GM12878 (cell line): Measurements from ENCODE around the gene GPR153. TPM values are rescaled to one million over a fixed set of nuclear protein-coding genes. Genes with fewer than 3 reads are reported as not detected.

Experiments
- ATAC-seq: fragments of 200-7000 bp; cut with Tn5 transposase; 3 replicates; pipeline ENCODE4 v1.9.1; 2020; ENCODE audit warnings: mild to moderate bottlenecking, moderate library complexity
- BruUV-seq: library from RNA; stranded (reverse); fragments of 400-500 nt; replicated peaks from 2 replicates; lab custom pipeline; 2021; lab: Mats Ljungman, UMichigan
- CTCF ChIA-PET: fragments of 300-600 bp; sonication (Branson Sonifier 250); formaldehyde crosslinking; extraction: SDS; loops from one replicate; lab custom pipeline; 2021; ENCODE audit warnings: inconsistent platforms; lab: Yijun Ruan, JAX
- POLR2A ChIA-PET: fragments of 350-600 bp; formaldehyde crosslinking; extraction: SDS; loops from one replicate; lab custom pipeline; 2021; ENCODE audit warnings: inconsistent platforms; lab: Charles Lee
- RAD21 ChIA-PET: fragments of 300-600 bp; sonication (Branson Sonifier 250); formaldehyde crosslinking; loops from one replicate; lab custom pipeline; 2023; ENCODE audit warnings: antibody characterized with exemption; ENCODE audit not compliant: unreplicated experiment; lab: Charles Lee
- SMC1A ChIA-PET: fragments of 300-600 bp; sonication (Branson Sonifier 250); formaldehyde crosslinking; loops from one replicate; lab custom pipeline; 2023; ENCODE audit not compliant: unreplicated experiment, uncharacterized antibody; lab: Charles Lee
- DNase-seq: peaks from one replicate; pipeline ENCODE4 v3.0.0-alpha.2; 2011; ENCODE audit warnings: low read depth, low spot score
- FAIRE-seq: peaks from 3 replicates; lab custom pipeline; 2011; peaks lifted over from hg19 to GRCh38; lab: Jason Lieb, UNC
- H2AFZ ChIP-seq: 2 replicates; pipeline ENCODE4 v1.6.0; 2011; ENCODE audit warnings: low read depth, low read length, control low read depth; ENCODE audit not compliant: control insufficient read depth
- H3K27ac ChIP-seq: 2 replicates; pipeline ENCODE4 v1.5.1; 2011; ENCODE audit warnings: control low read depth; ENCODE audit not compliant: control insufficient read depth, insufficient read depth
- H3K27me3 ChIP-seq, 2 experiments: replicated peaks in 1 of 2; 2 replicates each; pipeline versions ENCODE4 v1.6.0 to v1.6.1; 2011; ENCODE audit warnings: low read length in 1 of 2; ENCODE audit not compliant: control insufficient read depth in 2 of 2, insufficient read depth in 2 of 2
- H3K36me3 ChIP-seq, 2 experiments: 2 replicates each; pipeline ENCODE4 v1.5.1; 2011; ENCODE audit warnings: low read length in 1 of 2; ENCODE audit not compliant: control insufficient read depth in 2 of 2, insufficient read depth in 2 of 2
- H3K4me1 ChIP-seq: 2 replicates; pipeline ENCODE4 v1.6.1; 2011; ENCODE audit warnings: mild to moderate bottlenecking, low read length, moderate library complexity, mixed read lengths; ENCODE audit not compliant: control insufficient read depth, insufficient read depth
- H3K4me2 ChIP-seq: 2 replicates; pipeline ENCODE4 v1.6.0; 2011; ENCODE audit warnings: control low read depth; ENCODE audit not compliant: control insufficient read depth, insufficient read depth
- H3K4me3 ChIP-seq: fragments of 200-600 bp; sonication (generic); 2 replicates; pipeline ENCODE4 v1.5.1; 2016
- H3K79me2 ChIP-seq: 2 replicates; pipeline ENCODE4 v1.6.0; 2011; ENCODE audit warnings: low read length; ENCODE audit not compliant: control insufficient read depth, insufficient read depth
- H3K9ac ChIP-seq: 2 replicates; pipeline ENCODE4 v1.8.0; 2011; ENCODE audit warnings: low read length, control low read depth, mixed read lengths; ENCODE audit not compliant: control insufficient read depth, insufficient read depth
- H3K9me3 ChIP-seq: replicated peaks from 3 replicates; pipeline ENCODE4 v1.5.1; 2011; ENCODE audit warnings: mild to moderate bottlenecking, low read length; ENCODE audit not compliant: control insufficient read depth, insufficient read depth
- H4K20me1 ChIP-seq: 2 replicates; pipeline ENCODE4 v1.6.0; 2011; ENCODE audit not compliant: control insufficient read depth, insufficient read depth
- CEBPB ChIP-seq, 2 experiments: fragments of 150-350 bp in 1 of 2; IDR thresholded peaks; 2 replicates each; pipeline ENCODE4 v1.6.1; 2012 to 2014; ENCODE audit warnings: low read depth in 2 of 2, low read length in 2 of 2, borderline replicate concordance in 1 of 2, inconsistent platforms in 1 of 2
- CREB1 ChIP-seq: IDR thresholded peaks from 2 replicates; pipeline ENCODE4 v1.6.1; 2012; ENCODE audit warnings: low read depth, mild to moderate bottlenecking, inconsistent platforms
- ETV6 ChIP-seq, 2 experiments: fragments of 450-650 bp in 1 of 2; IDR thresholded peaks in 1 of 2; conservative IDR thresholded peaks in 1 of 2; 2 replicates each; pipeline ENCODE4 v1.6.1; 2014; ENCODE audit warnings: antibody characterized with exemption in 1 of 2, borderline replicate concordance in 1 of 2, low read depth in 1 of 2, mild to moderate bottlenecking in 1 of 2, moderate library complexity in 1 of 2
- KLF5 ChIP-seq: fragments of 450-650 bp; IDR thresholded peaks from 2 replicates; pipeline ENCODE4 v1.6.1; 2014; ENCODE audit warnings: mild to moderate bottlenecking; ENCODE audit not compliant: partially characterized antibody
- MXI1 ChIP-seq: fragments of 150-350 bp; IDR thresholded peaks from 2 replicates; pipeline ENCODE4 v1.6.1; 2011; ENCODE audit warnings: low read depth, mild to moderate bottlenecking, inconsistent platforms, low read length, improper control_type of control experiment
- NBN ChIP-seq: fragments of 450-650 bp; IDR thresholded peaks from 2 replicates; pipeline ENCODE4 v1.6.1; 2016
- SREBF2 ChIP-seq: IDR thresholded peaks from 2 replicates; pipeline ENCODE4 v1.6.1; 2012; ENCODE audit warnings: mild to moderate bottlenecking, low read length
- WGBS: methylation state at CpG from one replicate; pipeline ENCODE4 v1.1.6; 2016; ENCODE audit warnings: low lambda C conversion rate; ENCODE audit not compliant: insufficient replicate concordance, insufficient coverage; ENCODE audit errors: missing lambda C conversion rate; 5-methylcytosine and 5-hydroxymethylcytosine counted together
- in situ Hi-C: fragments of 300-500 bp; cut with MboI; formaldehyde crosslinking; loops from 9 replicates; pipeline ENCODE4 v1.14.3; 2018; ENCODE audit warnings: mixed read lengths
- intact Hi-C: fragments of 100-400 bp; cut with micrococcal nuclease; formaldehyde crosslinking; loops from one replicate; pipeline ENCODE4 v1.14.2; 2022; ENCODE audit not compliant: unreplicated experiment
- polyA plus RNA-seq, 11 experiments: library from polyadenylated mRNA; depleted of rRNA in 4 of 11; unstranded in 6 of 11; stranded (reverse) in 5 of 11; fragments of >200 nt; fragmentation: Nextera tagmentation in 4 of 11; fragmentation: Illumina TruSeq in 1 of 11; extraction: Ambion mirVana in 4 of 11; extraction: Trizol in 1 of 11; gene quantifications; 1 replicate in 1 of 11; 2 replicates in 10 of 11; pipeline versions ENCODE4 v1.2.1 to v1.2.3, GENCODE V29; 2011 to 2016; ENCODE audit warnings: inconsistent platforms in 2 of 11, missing spikeins in 2 of 11, low read depth in 1 of 11
- total RNA-seq, 4 experiments: library from RNA; depleted of rRNA in 3 of 4; stranded (reverse); fragments of >200 nt in 3 of 4; fragmentation: Illumina TruSeq in 1 of 4; extraction: Trizol in 1 of 4; gene quantifications; 2 replicates each; pipeline versions ENCODE4 v1.2.1 to v1.2.3, GENCODE V29; 2013 to 2021
- TF ChIP-seq, protein P1 (sequence below): fragments of 450-650 bp; IDR thresholded peaks from 2 replicates; pipeline ENCODE4 v1.6.1; 2018; ENCODE audit warnings: mild to moderate bottlenecking, low read depth, moderate library complexity; ENCODE audit not compliant: partially characterized antibody

The GPR153 gene
- total and polyA plus RNA-seq, 10 of the 15 experiments (the other 5 are each of a cell fraction or from before 2014, with no cell fraction given): 0.04 to 2.2 (median 0.54) TPM

DNA sequence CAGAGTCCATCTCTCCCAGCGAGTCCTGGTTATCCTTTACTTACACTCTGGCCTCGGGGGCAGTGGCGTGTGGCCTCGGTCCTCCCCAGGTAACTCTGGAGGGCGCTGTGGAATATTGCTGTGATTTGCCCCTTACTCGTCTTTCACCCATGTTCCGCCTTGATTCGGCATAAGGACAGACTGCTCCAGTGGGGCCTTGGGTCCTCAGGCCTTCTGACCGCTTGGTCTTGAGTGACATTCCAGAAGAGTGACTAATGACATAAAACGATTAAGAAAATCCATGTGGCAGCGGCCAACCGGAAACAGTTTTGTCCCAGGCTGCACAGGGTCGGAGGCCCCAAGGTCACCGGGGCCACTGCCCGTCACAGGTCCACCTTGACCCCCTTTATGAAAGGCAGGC, 36.2 kb downstream of the GPR153 start:
- DNase-seq: no peak
- H2AFZ ChIP-seq: no peak overlapping the region
- peaks cover 23 to 30% of the 10 kb centered on the region in 2 experiments for H3K36me3 ChIP-seq
- 94% methylated on average over 15 of the region's 15 CpGs for WGBS
- H3K4me2 ChIP-seq: no peak overlapping the region
- no peak overlapping the region for H3K4me3 ChIP-seq
- H4K20me1 ChIP-seq: no peaks in the 10 kb centered on the region
- SMC1A ChIA-PET: interaction anchor here (1.0 to 1.1 kb wide), 2 partner anchors 11 to 22 kb away, joined by 3 read pairs; no protein-coding TSS in a partner anchor
- CTCF ChIA-PET: interaction anchor here (0.6 to 1.4 kb wide), 3 partner anchors 11 to 19 kb away, joined by 3 read pairs; partner anchors contain the start of gene RNF207
- H3K79me2 ChIP-seq: no peaks in the 10 kb centered on the region
- FAIRE-seq: no peak
- in situ Hi-C loops: no loop called here
- intact Hi-C loops: no loop called here
- RAD21 ChIA-PET: no interaction called here
- H3K27ac ChIP-seq: no peak overlapping the region
- H3K9me3 ChIP-seq: no peaks in the 10 kb centered on the region
- no peak overlapping the region for H3K9ac ChIP-seq
- H3K4me1 ChIP-seq: no peaks in the 10 kb centered on the region
- ATAC-seq: no peak
- TF ChIP-seq SREBF2: no peak
- no peak for TF ChIP-seq KLF5
- TF ChIP-seq CREB1: no peak
- no peak for TF ChIP-seq NBN
- no peak for TF ChIP-seq ETV6 (conservative IDR thresholded peaks at IDR 0.05 in 1 of 2, IDR thresholded peaks at IDR 0.05 in 1 of 2; ENCODE audit: borderline replicate concordance in 1 of 2, low read depth in 1 of 2)
- TF ChIP-seq, protein P1, sequence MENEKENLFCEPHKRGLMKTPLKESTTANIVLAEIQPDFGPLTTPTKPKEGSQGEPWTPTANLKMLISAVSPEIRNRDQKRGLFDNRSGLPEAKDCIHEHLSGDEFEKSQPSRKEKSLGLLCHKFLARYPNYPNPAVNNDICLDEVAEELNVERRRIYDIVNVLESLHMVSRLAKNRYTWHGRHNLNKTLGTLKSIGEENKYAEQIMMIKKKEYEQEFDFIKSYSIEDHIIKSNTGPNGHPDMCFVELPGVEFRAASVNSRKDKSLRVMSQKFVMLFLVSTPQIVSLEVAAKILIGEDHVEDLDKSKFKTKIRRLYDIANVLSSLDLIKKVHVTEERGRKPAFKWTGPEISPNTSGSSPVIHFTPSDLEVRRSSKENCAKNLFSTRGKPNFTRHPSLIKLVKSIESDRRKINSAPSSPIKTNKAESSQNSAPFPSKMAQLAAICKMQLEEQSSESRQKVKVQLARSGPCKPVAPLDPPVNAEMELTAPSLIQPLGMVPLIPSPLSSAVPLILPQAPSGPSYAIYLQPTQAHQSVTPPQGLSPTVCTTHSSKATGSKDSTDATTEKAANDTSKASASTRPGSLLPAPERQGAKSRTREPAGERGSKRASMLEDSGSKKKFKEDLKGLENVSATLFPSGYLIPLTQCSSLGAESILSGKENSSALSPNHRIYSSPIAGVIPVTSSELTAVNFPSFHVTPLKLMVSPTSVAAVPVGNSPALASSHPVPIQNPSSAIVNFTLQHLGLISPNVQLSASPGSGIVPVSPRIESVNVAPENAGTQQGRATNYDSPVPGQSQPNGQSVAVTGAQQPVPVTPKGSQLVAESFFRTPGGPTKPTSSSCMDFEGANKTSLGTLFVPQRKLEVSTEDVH: no peak
- TF ChIP-seq MXI1: no peak
- no peak for TF ChIP-seq CEBPB (IDR thresholded peaks at IDR 0.05; ENCODE audit: borderline replicate concordance in 1 of 2, low read depth in 2 of 2, low read length in 2 of 2)
- TF ChIP-seq, all 136 proteins: peak for 0
- BruUV-seq: no TSS peak
- no peaks in the 10 kb centered on the region for H3K27me3 ChIP-seq
- POLR2A ChIA-PET: interaction anchor here (0.9 kb wide), 1 partner anchor 10 kb away, joined by 3 read pairs; no protein-coding TSS in a partner anchor
